ENCODE measurements around the gene PDRG1.
"Not testable (repeated sequence)": the region's sequence is repeated elsewhere in the genome, so short reads cannot be mapped to it uniquely, and the experiment has no call there.

The PDRG1 gene

DNA sequence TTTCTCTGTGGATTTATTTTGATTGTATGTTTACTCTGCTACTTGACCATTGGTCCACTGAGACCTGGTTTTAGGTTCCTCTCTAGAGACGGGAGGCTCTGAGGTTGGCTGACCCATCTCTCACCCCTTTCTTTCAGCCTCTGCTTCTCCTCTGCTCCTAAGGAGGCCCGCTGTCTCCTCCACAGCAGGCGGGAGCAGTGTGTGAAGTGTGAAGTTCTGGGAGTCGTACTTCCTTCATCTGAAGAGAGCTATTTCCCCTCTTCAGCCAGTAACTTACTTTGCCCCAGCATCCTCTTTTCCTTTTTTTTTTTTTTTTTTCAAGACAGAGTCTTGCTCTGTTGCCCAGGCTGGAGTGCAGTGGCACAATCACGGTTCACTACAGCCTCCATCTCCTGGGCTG, 21.1 kb downstream of the PDRG1 start:
- in situ Hi-C loops (cut with HindIII; ENCODE audit: low sequenced_read_pairs) = no loop called here

DNA sequence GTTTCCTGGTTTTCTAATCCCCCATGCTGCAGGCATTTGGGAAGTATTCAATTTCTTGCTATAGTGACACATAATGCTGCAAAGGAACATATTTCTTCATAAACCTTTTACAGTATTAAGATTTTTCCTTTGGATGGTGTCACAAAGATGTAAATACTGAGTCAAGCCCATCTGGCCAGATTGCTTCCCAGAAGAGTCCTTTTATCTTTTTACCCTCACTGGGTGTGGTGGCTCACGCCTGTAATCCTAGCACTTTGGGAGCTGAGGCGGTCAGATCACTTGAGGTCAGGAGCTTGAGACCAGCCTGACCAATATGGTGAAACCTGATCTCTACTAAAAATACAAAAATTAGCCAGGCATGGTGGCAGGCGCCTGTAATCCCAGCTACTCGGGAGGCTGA, 22.2 kb downstream of the PDRG1 start:
- in situ Hi-C loops (cut with HindIII; ENCODE audit: low sequenced_read_pairs) = not testable (repeated sequence)

DNA sequence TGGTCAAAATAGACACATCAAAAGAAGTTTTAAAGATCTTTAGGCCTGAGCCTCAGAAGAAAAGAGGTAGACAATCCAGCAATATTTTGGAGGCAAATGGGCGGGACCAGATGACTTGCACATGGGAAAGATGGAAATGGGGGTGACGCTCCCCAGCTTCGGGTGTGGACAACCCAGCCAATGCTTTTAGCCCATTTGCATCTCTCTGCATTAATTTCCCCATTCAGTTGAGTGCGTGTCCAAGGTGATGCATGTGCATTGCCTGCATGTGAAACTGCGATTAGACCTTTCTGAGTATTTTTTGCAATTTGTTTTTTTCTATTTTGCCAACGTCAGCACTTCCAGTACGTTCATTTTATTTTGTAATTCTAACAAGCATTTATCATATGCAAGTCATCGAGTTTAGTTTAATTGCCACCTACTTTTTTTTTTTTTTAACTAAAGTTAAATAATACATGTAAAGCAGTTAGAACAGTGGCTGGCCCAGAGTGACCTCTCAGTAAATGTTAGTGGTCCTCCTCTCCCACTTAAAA, 24.2 kb downstream of the PDRG1 start:
- in situ Hi-C loops (cut with HindIII; ENCODE audit: low sequenced_read_pairs) = no loop called here

DNA sequence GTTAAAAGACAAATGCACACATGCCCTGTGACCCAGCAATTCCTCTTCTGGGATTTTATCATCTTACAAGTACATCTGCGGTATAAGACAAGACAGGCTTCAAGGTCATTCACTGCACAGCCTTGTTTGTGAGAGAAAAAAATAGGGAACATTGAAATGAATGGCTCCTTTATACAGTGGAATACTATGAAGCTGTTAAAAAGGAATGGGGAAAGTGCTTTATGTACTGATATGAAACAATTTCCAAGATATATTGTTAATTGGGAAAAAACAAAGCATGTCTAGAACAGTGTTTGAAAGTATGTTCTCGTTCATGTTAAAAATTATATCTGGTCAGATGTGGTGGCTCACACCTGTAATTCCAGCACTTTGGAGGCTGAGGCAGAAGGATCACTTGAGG, 25.4 kb downstream of the PDRG1 start:
- in situ Hi-C loops (cut with HindIII; ENCODE audit: low sequenced_read_pairs) = no loop called here

DNA sequence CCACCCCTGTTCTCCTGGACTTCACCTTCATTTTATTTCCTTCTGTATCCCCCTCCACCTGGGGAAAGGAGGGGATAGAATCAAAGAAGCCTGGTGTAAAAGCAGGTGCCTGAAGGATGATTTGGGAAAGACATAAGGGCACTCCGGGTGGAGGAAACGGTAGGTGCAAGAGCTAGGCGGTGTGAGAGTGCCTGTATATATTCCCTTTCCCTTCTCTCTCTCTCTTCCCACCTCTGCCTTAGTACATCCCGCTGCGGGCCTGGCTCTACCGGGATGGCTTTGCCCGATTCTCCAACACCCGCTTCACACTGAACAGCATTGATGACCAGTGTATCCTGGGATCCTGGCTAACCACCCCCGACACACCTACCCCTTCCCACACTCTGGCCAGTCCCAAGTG, 26.2 kb downstream of the PDRG1 start:
- in situ Hi-C loops (cut with HindIII; ENCODE audit: low sequenced_read_pairs) = no loop called here

DNA sequence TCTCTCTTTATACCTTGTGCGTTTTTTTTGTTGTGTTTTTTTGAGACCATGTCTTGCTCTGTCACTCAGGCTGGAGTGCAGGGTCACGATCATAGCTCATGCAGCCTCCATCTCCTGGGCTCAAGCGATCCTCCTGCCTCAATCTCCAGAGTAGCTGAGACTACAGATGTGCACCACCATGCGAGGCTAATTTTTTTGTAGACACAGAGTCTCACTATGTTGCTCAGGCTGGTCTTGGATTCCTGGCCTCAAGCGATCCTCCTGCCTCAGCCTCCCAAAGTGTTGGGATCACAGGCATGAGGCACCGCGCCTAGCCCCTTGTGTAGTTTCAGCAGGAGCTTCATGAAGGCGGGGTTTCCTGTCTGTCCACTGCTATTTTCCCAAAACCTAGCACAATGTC, 27.3 kb downstream of the PDRG1 start:
- in situ Hi-C loops (cut with HindIII; ENCODE audit: low sequenced_read_pairs) = loop anchor here (5.0 kb wide), 1 partner anchor 112 kb away; no protein-coding TSS in a partner anchor

DNA sequence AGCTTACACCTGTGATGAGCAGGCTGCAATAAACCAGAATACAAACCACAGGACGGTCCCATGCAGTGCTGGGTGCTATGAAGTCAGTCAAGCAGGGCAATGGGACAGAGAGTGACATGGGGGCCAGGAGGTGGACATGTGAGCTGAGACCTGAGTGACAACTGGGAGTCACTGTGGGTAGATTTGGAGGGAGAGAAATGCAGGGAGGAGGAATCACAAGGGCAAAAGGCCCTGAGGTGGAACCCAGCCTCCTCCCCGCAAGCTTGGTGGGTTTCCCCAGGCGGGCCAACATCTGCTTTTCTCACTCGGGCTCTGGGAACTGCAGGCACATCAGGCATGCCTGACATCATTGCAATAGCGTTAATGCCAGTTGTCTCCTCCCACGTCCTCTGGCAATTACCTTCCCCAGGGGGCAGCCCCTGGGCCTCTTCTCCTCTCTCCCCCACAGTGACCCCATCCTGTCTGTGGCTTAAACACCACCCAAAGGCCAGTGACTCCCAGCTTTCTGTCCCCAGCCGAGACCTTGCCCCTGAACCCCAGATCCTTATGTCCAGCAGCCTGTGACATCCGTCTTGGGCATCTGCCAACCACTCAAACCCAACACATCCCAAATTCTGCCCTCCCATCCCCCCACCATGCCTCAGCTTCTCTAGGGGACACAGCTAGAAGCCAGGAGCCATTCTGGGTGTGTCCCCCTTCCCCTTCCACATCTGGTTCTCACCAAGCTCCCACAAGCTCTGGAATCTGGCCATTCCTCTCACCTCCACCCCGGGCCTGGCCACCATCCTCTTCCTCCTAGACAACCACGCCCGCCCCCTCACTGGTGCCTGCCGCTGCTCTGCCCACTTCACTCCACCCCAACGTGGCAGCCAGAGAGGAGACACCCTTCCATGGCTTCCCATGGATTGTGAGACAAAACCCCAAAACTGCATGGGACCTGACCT, 28.2 kb downstream of the PDRG1 start:
- in situ Hi-C loops (cut with HindIII; ENCODE audit: low sequenced_read_pairs) = loop anchor here (5.0 kb wide), 1 partner anchor 111 kb away; no protein-coding TSS in a partner anchor

DNA sequence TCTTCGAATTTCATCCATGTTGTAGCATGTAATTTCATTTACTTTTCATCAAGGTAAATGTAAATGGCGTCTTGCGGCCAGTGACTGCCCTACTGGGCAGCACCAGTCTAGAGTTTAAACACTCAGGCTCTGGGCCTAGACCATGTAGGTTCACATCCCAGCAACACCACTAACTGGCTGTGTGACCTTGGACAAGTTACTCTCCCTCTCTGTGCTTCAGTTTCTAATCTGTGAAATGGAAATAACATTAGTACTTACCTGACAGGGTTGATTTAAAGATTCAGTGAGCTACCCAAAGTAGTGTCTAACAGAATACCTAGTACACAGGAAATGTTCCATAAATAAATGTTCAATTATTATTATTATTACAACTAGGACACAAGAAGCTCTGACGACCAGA, 29.3 kb downstream of the PDRG1 start:
- in situ Hi-C loops (cut with HindIII; ENCODE audit: low sequenced_read_pairs) = loop anchor here (5.0 kb wide), 1 partner anchor 110 kb away; no protein-coding TSS in a partner anchor

DNA sequence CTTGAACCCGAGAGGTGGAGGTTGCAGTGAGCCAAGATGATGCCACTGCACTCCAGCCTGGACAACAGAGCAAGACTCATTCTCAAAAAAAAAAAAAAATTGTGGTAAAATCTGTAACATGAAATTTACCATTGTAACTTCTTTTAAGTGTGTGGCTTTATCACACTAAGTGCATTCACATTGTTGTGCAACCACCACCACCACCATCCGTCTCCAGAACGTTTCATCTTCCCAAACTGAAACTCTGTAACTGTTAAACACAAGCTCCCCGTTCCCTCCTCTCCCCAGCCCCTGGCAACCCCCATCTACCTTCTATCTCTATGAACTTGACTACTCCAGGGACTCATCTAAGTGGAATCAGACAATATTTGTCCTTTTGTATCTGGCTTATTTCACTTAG, 29.7 kb downstream of the PDRG1 start:
- in situ Hi-C loops (cut with HindIII; ENCODE audit: low sequenced_read_pairs) = loop anchor here (5.0 kb wide), 1 partner anchor 110 kb away; no protein-coding TSS in a partner anchor

DNA sequence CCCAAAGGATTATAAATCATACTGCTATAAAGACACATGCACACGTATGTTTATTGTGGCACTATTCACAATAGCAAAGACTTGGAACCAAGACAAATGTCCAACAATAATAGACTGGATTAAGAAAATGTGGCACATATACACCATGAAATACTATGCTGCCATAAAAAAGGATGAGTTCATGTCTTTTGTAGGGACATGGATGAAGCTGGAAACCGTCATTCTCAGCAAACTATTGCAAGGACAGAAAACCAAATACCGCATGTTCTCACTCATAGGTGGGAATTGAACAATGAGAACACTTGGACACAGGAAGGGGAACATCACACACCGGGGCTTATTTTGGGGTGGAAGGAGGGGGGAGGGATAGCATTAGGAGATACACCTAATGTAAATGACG, 30.4 kb downstream of the PDRG1 start:
- in situ Hi-C loops (cut with HindIII; ENCODE audit: low sequenced_read_pairs) = loop anchor here (5.0 kb wide), 1 partner anchor 109 kb away; no protein-coding TSS in a partner anchor

DNA sequence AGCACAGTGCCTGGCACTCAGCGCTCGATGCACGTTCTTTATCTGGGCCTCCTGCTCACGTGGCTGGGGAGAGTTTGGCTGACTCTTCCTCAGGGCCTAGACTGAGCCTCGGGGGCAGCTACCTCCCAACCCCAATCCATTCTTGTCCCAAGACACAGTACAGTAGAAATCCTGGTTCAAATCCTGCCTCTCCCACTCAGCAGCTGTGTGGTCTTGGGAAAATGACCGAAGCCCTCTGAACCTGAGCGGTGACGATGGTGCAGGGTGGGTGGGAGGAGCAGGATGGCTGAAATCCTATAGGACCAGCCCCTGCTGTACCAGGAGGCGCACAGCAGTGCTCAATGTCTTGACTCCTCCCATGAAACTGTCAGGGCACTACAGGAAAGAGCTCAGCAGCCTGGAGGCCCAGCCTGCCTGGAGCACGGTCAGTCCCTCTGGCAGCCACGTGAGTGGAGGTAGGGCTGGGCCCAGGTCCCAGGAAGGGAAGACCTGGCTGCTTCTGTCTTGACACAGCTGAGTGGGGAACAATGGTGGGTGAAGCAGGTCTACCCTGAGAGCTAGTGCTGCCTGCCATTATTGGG, 31.5 kb downstream of the PDRG1 start:
- in situ Hi-C loops (cut with HindIII; ENCODE audit: low sequenced_read_pairs) = loop anchor here (5.0 kb wide), 1 partner anchor 108 kb away; no protein-coding TSS in a partner anchor

DNA sequence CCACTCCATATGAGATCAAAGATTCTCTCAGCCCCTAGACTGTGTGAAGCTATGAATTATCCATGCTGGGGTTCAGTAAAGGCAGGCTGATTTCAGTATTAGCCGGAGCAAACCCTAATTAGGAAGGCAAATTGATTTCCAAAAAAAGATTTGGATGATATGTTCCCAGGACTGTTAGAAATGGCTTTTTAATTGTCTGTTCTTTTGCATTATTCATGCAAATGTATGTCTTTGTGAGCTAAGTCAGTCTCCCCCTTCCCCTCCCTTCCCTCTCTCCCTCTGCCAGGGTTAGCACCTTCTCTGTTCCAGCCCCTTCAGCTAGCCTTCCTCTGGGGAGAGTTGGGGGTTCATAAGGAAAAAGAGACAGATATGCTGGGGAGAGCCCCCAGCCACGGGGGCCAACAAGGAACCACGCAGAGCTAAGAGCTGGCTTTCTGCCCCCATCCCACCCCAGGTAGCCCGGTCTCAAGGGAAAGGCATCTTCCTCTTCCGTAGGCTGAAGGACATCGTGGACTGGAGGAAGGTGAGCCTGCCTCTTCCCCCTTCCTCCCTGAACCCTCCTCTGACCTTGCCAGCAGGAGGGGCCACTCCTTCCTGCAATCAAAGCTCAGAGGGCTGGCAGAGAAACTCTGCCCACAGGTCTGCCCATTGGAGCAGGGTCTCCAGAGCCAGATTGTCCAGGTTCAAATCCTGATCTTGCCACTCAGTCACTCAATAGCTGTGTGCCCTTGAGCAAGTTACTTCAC, 32.3 kb downstream of the PDRG1 start:
- in situ Hi-C loops (cut with HindIII; ENCODE audit: low sequenced_read_pairs) = loop anchor here (5.0 to 10.0 kb wide), 2 partner anchors 107 to 165 kb away; no protein-coding TSS in a partner anchor

DNA sequence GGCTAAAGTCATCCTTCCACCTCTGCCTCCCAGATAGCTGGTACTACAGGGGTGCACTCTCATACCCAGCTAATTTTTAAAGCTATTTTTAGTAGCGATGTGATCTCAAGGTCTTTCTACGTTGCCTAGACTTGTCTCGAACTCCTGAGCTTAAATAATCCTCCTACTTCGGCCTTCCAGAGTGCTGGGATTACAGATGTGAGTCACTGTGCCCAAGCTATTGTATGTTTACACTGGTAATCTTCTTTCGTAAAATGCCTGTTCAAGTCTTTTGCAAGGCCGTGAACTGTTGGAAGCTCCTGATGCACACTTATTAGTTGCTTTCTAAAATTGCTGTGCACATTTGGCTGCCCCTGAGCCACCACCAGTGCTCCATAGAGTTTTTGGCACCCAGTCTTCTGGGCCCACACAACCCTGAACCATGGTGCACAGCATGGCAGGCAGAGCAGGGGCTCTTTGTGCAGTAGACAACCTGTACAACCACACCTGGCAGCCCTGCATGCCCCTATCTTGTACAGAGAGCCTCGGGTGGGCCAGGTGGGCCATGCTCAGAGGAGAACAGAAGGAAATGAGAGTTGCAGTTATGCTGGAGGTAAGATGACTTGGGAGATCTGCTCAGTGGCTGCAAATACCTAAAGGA, 33.3 kb downstream of the PDRG1 start:
- in situ Hi-C loops (cut with HindIII; ENCODE audit: low sequenced_read_pairs) = loop anchor here (10.0 kb wide), 1 partner anchor 166 kb away; no protein-coding TSS in a partner anchor

DNA sequence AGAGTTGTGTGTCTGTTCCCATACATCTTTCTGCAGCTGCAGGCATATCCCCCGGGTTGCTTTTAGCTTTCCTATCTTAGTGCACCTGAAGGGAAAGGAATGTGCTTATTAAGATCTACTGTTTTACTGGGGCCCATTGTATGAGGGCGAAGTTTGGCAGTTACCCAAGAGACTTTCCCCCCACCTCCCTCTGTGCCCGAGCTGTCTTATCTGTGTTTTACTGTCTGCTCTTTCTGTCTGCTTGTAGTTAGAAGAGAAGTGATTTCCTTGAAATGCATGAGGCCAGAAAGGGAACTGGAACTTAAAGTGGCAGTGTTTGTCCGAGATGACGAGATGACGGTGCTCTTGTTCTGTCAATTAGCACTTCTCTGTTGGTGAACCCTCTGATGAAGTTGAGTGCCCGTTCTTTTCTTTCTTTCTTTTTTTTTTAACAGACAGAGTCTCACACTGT, 33.9 kb downstream of the PDRG1 start:
- in situ Hi-C loops (cut with HindIII; ENCODE audit: low sequenced_read_pairs) = loop anchor here (10.0 kb wide), 1 partner anchor 167 kb away; no protein-coding TSS in a partner anchor

DNA sequence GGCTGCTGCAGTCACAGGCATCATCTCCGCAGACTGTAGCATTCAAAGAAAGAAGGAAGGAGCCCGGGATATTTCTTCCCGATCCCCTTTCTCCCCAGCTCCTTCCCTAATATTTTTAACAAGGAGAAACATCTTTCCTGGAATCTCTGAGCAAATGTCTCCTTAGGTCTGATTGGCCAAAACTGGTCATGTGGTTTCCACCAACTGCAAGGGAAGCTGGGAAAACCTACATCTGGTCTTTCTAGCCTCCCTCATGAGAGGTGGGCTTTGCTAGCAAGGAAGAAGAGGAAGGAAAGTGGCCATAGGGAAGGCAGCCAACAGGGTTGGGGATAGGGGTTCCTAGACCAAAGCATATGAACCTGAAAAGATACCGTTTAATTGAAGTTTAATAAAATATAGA, 35.1 kb downstream of the PDRG1 start:
- in situ Hi-C loops (cut with HindIII; ENCODE audit: low sequenced_read_pairs) = loop anchor here (10.0 kb wide), 1 partner anchor 168 kb away; no protein-coding TSS in a partner anchor

DNA sequence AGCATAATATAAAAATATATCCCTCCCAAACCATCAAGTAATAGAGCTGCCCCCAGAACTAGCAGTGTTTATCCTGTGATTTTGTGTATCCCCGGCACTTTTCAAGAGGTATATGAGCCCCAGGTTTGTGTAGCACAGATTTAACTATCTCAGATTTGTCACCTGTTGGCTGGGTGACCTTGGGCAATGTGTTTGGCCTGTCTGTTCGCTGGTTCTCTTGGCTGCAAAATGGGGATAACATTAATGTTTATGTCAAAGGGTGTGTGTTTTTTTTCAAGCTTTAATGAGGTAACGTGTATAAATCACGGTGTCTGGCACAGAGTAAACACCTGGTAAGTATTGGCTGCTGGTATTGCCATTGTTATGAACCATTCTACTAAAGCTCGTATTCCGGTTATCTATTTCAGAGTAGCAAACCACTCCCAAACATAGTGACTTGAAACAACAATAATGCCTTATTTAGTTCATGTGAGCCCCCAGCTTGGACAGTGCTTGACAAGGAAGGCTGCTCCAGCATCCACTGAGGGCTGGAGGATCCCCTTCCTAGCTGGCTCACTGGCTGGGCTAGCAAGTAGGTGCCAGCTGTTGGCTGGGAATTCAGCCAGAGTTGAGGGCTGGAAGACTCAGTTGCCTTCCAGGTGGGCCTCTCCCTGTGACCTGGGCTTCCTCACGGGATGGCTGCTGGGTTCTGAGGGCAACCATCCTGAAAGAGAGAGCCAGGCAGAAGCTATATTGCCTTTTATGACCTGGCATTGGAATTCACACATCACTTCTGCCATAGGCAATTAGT, 36.2 kb downstream of the PDRG1 start:
- in situ Hi-C loops (cut with HindIII; ENCODE audit: low sequenced_read_pairs) = loop anchor here (10.0 kb wide), 1 partner anchor 169 kb away; no protein-coding TSS in a partner anchor

DNA sequence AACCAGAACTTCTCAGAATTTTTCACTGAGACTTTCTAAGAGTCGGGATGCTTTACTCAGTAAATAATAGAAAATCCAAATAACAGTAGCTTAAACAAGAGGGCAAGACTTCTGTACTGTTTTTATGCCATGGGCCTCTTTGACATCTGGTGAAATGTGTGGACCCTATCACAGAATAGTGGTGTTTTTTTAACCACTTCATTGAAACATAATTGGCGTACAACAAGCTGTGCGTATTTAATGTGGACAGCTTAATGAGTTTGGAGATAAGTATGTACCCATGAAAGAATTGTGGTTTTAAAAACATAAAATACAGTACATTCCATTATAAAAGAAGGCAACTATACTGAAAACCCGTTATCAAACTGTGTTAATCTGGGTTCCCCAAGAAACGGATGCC, 37.7 kb downstream of the PDRG1 start:
- in situ Hi-C loops (cut with HindIII; ENCODE audit: low sequenced_read_pairs) = loop anchor here (10.0 kb wide), 1 partner anchor 171 kb away; no protein-coding TSS in a partner anchor

DNA sequence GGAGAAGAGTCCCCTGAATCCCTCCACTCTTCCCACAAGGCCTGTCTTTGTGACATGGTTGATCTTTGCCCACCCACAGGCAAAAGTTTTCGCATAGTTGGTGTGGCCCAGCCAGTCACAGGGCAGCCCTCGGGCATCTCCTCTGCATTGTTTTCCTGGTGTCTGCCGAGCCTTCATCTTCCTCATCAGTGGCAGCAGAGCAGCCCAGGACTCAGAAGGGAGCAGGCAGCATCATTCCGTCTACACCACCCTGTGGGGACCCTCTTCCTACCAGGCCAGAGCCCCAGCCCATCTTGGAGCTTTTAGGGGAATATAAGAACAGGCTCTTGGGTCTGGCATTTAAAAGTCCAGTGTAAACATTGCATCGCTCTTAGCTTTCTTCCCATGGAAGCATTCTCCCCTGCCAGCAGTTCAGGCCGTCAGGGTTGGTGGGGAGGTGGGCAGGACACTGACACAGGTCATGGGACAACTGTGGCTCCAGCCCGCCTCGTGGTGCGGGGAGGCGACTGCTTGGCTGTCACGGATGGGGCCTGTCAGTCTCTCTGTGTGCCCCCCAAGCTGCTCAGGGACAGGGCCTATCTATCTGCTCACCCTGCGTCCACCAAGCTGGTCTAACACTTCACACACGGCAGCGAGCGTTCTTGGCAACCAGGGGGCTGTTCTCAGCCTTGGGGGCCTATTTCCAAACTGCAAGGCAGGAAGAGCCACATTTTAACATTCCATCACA, 38.3 kb downstream of the PDRG1 start:
- in situ Hi-C loops (cut with HindIII; ENCODE audit: low sequenced_read_pairs) = loop anchor here (10.0 kb wide), 1 partner anchor 171 kb away; no protein-coding TSS in a partner anchor
